Transverse colon (tissue), 3 donors: ENCODE results near the gene SUCLG2.

Experiments
- EP300 ChIP-seq: sonication (generic); formaldehyde crosslinking; IDR thresholded peaks from one replicate; pipeline ENCODE4 v1.6.1; 2017; ENCODE audit warnings: antibody characterized with exemption, low read depth
- TF ChIP-seq, protein P1 (sequence below), 5 experiments: fragments of 200-600 bp in 3 of 5; fragments of 450-650 bp in 2 of 5; sonication (generic) in 3 of 5; IDR thresholded peaks; 1 replicate in 2 of 5; 2 replicates in 3 of 5; pipeline ENCODE4 v1.5.1; 2016 to 2017; ENCODE audit warnings: antibody characterized with exemption in 5 of 5, inconsistent platforms in 3 of 5, mild to moderate bottlenecking in 2 of 5, moderate library complexity in 1 of 5

DNA sequence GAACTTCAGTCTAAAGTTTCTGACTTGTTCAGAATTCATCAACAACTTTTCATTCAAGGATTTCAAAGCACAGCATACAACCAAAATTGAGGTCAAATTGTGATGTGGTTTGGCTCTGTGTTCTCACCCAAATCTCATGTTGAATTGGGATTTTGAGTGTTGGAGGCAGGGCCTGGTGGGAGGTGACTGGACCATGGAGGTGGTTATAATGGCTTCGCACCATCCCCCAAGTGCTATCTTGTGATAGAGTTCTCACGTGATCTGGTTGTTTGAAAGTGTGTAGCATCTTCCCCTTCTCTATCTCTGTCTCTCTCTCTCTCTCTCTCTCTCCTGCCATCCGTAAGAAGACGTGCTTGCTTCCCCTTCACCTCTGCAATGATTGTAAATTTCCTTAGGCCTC lies 19.6 kb upstream of the SUCLG2 start:
- TF ChIP-seq, protein P1, sequence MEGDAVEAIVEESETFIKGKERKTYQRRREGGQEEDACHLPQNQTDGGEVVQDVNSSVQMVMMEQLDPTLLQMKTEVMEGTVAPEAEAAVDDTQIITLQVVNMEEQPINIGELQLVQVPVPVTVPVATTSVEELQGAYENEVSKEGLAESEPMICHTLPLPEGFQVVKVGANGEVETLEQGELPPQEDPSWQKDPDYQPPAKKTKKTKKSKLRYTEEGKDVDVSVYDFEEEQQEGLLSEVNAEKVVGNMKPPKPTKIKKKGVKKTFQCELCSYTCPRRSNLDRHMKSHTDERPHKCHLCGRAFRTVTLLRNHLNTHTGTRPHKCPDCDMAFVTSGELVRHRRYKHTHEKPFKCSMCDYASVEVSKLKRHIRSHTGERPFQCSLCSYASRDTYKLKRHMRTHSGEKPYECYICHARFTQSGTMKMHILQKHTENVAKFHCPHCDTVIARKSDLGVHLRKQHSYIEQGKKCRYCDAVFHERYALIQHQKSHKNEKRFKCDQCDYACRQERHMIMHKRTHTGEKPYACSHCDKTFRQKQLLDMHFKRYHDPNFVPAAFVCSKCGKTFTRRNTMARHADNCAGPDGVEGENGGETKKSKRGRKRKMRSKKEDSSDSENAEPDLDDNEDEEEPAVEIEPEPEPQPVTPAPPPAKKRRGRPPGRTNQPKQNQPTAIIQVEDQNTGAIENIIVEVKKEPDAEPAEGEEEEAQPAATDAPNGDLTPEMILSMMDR (IDR thresholded peaks at IDR 0.05) = no peak
- no peak for TF ChIP-seq EP300
